ENCODE measurements around the gene IL12A. TPM values are rescaled to one million over a fixed set of nuclear protein-coding genes. Genes with fewer than 3 reads are reported as not detected.

Gene IL12A
- total RNA-seq = 1 to 10 TPM in 1 of 2 donors, under 1 TPM in 1; 0.31 to 3.9 TPM

DNA sequence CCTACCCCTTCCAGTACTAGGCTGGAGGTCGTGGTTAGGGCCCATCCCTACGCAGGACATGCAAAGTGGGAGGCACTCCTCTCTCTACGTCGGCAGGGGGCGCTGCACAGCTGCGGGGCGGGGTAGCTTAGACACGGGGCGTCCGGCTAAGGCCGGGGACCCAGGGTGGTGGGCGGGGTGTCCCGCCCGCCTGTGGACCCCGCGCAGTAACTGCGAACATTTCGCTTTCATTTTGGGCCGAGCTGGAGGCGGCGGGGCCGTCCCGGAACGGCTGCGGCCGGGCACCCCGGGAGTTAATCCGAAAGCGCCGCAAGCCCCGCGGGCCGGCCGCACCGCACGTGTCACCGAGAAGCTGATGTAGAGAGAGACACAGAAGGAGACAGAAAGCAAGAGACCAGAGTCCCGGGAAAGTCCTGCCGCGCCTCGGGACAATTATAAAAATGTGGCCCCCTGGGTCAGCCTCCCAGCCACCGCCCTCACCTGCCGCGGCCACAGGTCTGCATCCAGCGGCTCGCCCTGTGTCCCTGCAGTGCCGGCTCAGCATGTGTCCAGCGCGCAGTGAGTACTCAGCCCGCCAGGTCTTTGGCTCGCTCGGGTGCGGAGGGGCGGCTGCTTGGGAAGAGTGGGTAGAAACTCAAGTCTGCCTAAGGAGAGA, at the start of gene IL12A:
Gene IL12A (plus strand): TSS at position 219 of the 655 bp plus-strand sequence.
- Histone ChIP-seq H3K4me1 (peaks cover 0 to 13% of the 10 kb centered on the region in 2 donors), H3K27me3 (no peaks in the 10 kb centered on the region), H3K9me3 (no peaks in the 10 kb centered on the region), H3K36me3 (no peaks in the 10 kb centered on the region), H3K27ac (peak within 1 kb of the TSS in 1 of 2 donors; percentile 18), H3K4me3 (peak within 1 kb of the TSS; percentile 67 to 76)
- peak; percentile 71 for DNase-seq (ENCODE audit: low spot score)
- TF ChIP-seq, protein P1, sequence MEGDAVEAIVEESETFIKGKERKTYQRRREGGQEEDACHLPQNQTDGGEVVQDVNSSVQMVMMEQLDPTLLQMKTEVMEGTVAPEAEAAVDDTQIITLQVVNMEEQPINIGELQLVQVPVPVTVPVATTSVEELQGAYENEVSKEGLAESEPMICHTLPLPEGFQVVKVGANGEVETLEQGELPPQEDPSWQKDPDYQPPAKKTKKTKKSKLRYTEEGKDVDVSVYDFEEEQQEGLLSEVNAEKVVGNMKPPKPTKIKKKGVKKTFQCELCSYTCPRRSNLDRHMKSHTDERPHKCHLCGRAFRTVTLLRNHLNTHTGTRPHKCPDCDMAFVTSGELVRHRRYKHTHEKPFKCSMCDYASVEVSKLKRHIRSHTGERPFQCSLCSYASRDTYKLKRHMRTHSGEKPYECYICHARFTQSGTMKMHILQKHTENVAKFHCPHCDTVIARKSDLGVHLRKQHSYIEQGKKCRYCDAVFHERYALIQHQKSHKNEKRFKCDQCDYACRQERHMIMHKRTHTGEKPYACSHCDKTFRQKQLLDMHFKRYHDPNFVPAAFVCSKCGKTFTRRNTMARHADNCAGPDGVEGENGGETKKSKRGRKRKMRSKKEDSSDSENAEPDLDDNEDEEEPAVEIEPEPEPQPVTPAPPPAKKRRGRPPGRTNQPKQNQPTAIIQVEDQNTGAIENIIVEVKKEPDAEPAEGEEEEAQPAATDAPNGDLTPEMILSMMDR (IDR thresholded peaks at IDR 0.05) = peak; percentile 90 to 93

- TF ChIP-seq, protein P1 (IDR thresholded peaks at IDR 0.05) = no peak
- Histone ChIP-seq H3K27me3 (no peaks in the 10 kb centered on the region), H3K36me3 (no peaks in the 10 kb centered on the region), H3K4me3 (no peak overlapping the region), H3K4me1 (no peaks in the 10 kb centered on the region), H3K9me3 (no peaks in the 10 kb centered on the region), H3K27ac (no peak overlapping the region)
- no peak for DNase-seq (ENCODE audit: low spot score)
These were observed 47.3 kb upstream of the IL12A start for GRCh38 chr3:159941038-159942000.

GRCh38 chr3:159944781-159945180, 43.9 kb upstream of the IL12A start:
- H3K27me3 ChIP-seq = no peaks in the 10 kb centered on the region

DNA sequence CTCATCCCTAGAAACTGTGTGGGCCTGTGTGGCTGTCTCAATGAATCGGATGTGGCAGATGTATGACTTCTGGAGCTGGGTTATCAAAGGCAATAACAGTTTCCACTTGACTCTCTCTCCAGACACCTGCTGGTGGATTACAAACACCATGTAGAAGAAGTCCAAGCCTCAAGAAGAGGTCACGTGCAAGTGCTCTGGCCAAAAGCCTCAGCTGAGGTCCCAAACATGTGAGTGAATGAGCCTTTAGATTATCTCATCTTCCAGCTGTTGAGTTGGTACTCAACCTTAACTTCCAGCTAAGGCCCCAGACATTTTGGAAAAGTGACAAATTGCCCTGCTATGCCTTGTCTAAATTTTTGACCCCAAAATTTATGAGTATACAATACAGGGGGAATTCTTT, 42.7 kb upstream of the IL12A start:
- TF ChIP-seq, protein P1 (IDR thresholded peaks at IDR 0.05) = no peak
- Histone ChIP-seq H3K9me3 (no peaks in the 10 kb centered on the region), H3K36me3 (no peaks in the 10 kb centered on the region), H3K27ac (no peak overlapping the region), H3K4me3 (no peak overlapping the region), H3K27me3 (no peaks in the 10 kb centered on the region), H3K4me1 (no peaks in the 10 kb centered on the region)
- no peak for DNase-seq (ENCODE audit: low spot score)

More at GRCh38 chr3:159944781-159945180, 43.9 kb upstream of the IL12A start:
- Histone ChIP-seq H3K9me3 (no peaks in the 10 kb centered on the region), H3K36me3 (no peaks in the 10 kb centered on the region), H3K4me1 (no peaks in the 10 kb centered on the region), H3K27ac (no peak overlapping the region), H3K4me3 (no peak overlapping the region)
- DNase-seq (ENCODE audit: low spot score) = no peak
- TF ChIP-seq, protein P1 (IDR thresholded peaks at IDR 0.05) = no peak

DNA sequence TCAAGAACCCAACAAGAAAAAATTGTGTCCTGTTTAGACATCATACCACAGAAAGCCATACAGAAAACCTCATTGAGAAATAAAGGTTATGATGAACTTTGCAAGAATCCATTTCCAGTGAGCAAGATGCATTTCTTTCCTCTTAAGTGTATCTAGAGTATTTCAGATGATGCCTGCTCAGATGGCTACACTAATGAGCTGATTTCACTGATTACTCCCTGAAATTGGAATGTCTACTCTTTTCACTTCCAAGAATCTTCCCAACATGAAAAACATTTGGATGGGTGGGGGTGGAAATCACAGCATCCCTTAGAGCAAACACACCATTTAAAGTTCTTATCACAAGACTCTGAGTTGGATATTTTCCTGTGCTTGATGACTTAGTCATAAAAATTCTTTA, 41.4 kb upstream of the IL12A start:
- no peaks in the 10 kb centered on the region for H3K27me3 ChIP-seq
- TF ChIP-seq, protein P1 (IDR thresholded peaks at IDR 0.05) = no peak
- H3K4me3 ChIP-seq = no peak overlapping the region
- H3K36me3 ChIP-seq = no peaks in the 10 kb centered on the region
- DNase-seq (ENCODE audit: low spot score) = no peak
- H3K4me1 ChIP-seq = no peaks in the 10 kb centered on the region
- H3K27ac ChIP-seq = no peak overlapping the region
- H3K9me3 ChIP-seq = no peaks in the 10 kb centered on the region
